ENCODE results near the gene PHACTR3. TPM values are rescaled to one million over a fixed set of nuclear protein-coding genes. Genes with fewer than 3 reads are reported as not detected.

The PHACTR3 gene
- total RNA-seq, 1 experiment from 2014 or later = not detected

GRCh38 chr20:59735486-59735885 is 131.1 kb downstream of the PHACTR3 start:
- intact Hi-C loops (cut with micrococcal nuclease) = no loop called here
- Histone ChIP-seq H3K4me2 (ENCODE audit: low read length) (no peak overlapping the region), H3K4me3 (replicated peaks in 1 of 2; ENCODE audit: low read depth in 1 of 2, low read length in 2 of 2) (no peak overlapping the region), H2AFZ (ENCODE audit: low read depth, low read length, poor library complexity, severe bottlenecking) (no peak overlapping the region), H3K27me3 (ENCODE audit: insufficient read depth, low read length) (peaks cover 32% of the 10 kb centered on the region), H3K27ac (ENCODE audit: low read depth, low read length) (no peak overlapping the region), H3K36me3 (ENCODE audit: control insufficient read depth in 1 of 2, insufficient read depth in 2 of 2, low read length in 2 of 2) (no peaks in the 10 kb centered on the region), H3K79me2 (ENCODE audit: insufficient read depth, low read length) (no peaks in the 10 kb centered on the region), H4K20me1 (ENCODE audit: insufficient read depth) (no peaks in the 10 kb centered on the region), H3K9me2 (ENCODE audit: insufficient read depth) (no peaks in the 10 kb centered on the region), H3K4me1 (ENCODE audit: control insufficient read depth in 1 of 2, insufficient read depth in 2 of 2, low read length in 2 of 2) (no peaks in the 10 kb centered on the region), H3K9me3 (ENCODE audit: control insufficient read depth in 1 of 2, insufficient read depth in 1 of 2, low read depth in 1 of 2, low read length in 2 of 2) (no peaks in the 10 kb centered on the region), H3K9ac (ENCODE audit: low read length) (no peak overlapping the region)
- CTCF ChIA-PET = no interaction called here
- POLR2A ChIA-PET = no interaction called here
- no TSS peak for BruUV-seq (replicated peaks)
- no peak for ATAC-seq
- TF ChIP-seq CEBPB (IDR thresholded peaks at IDR 0.05; ENCODE audit: low read depth) (no peak), POLR2AphosphoS5 (IDR thresholded peaks at IDR 0.05; ENCODE audit: low read depth, low read length) (no peak), ELF1 (IDR thresholded peaks at IDR 0.05; ENCODE audit: borderline replicate concordance, low read depth) (no peak), CTCF (IDR thresholded peaks at IDR 0.05 in 2 of 3, conservative IDR thresholded peaks at IDR 0.05 in 1 of 3; ENCODE audit: borderline replicate concordance in 1 of 3, insufficient read depth in 1 of 3, low read depth in 2 of 3, low read length in 2 of 3) (no peak), FOSL1 (IDR thresholded peaks at IDR 0.05; ENCODE audit: low read depth) (no peak), CBX3 (IDR thresholded peaks at IDR 0.05; ENCODE audit: low read depth) (no peak), EGR1 (IDR thresholded peaks at IDR 0.05; ENCODE audit: low read depth) (no peak), POLR2A (IDR thresholded peaks at IDR 0.05; ENCODE audit: borderline replicate concordance, extremely low read depth, insufficient read depth, insufficient read length) (no peak), JUND (IDR thresholded peaks at IDR 0.05) (no peak)
- RAD21 ChIA-PET (ENCODE audit: low non-redundant PET in 1 of 2, low total read pairs in 2 of 2, uncharacterized antibody in 2 of 2, unreplicated experiment in 2 of 2) = no interaction called here
- DNase-seq (ENCODE audit: low read depth, low spot score) = no peak

- no peaks in the 10 kb centered on the region for H4K20me1 ChIP-seq (ENCODE audit: insufficient read depth)
- BruUV-seq (replicated peaks) = no TSS peak
- no peak for DNase-seq (ENCODE audit: low read depth, low spot score)
- intact Hi-C loops (cut with micrococcal nuclease) = no loop called here
- H3K27ac ChIP-seq (ENCODE audit: low read depth, low read length) = no peak overlapping the region
- ATAC-seq = no peak
- no peak overlapping the region for H3K9ac ChIP-seq (ENCODE audit: low read length)
- H3K36me3 ChIP-seq (ENCODE audit: control insufficient read depth in 1 of 2, insufficient read depth in 2 of 2, low read length in 2 of 2) = no peaks in the 10 kb centered on the region
- no peaks in the 10 kb centered on the region for H3K4me1 ChIP-seq (ENCODE audit: control insufficient read depth in 1 of 2, insufficient read depth in 2 of 2, low read length in 2 of 2)
- H3K4me2 ChIP-seq (ENCODE audit: low read length) = no peak overlapping the region
- ChIA-PET POLR2A (no interaction called here), RAD21 (ENCODE audit: low non-redundant PET in 1 of 2, low total read pairs in 2 of 2, uncharacterized antibody in 2 of 2, unreplicated experiment in 2 of 2) (no interaction called here), CTCF (no interaction called here)
- no peaks in the 10 kb centered on the region for H3K9me2 ChIP-seq (ENCODE audit: insufficient read depth)
- no peak overlapping the region for H3K4me3 ChIP-seq (replicated peaks in 1 of 2; ENCODE audit: low read depth in 1 of 2, low read length in 2 of 2)
- H3K9me3 ChIP-seq (ENCODE audit: control insufficient read depth in 1 of 2, insufficient read depth in 1 of 2, low read depth in 1 of 2, low read length in 2 of 2) = no peaks in the 10 kb centered on the region
- no peaks in the 10 kb centered on the region for H3K79me2 ChIP-seq (ENCODE audit: insufficient read depth, low read length)
- no peak overlapping the region for H2AFZ ChIP-seq (ENCODE audit: low read depth, low read length, poor library complexity, severe bottlenecking)
- H3K27me3 ChIP-seq (ENCODE audit: insufficient read depth, low read length) = peaks cover 32% of the 10 kb centered on the region
- TF ChIP-seq SRF (IDR thresholded peaks at IDR 0.05; ENCODE audit: low read depth) (no peak), POLR2AphosphoS5 (IDR thresholded peaks at IDR 0.05; ENCODE audit: low read depth, low read length) (no peak), ATF3 (IDR thresholded peaks at IDR 0.05) (no peak), YY1 (IDR thresholded peaks at IDR 0.05; ENCODE audit: extremely low read depth, insufficient replicate concordance, low read depth, low read length) (no peak), ELF1 (IDR thresholded peaks at IDR 0.05; ENCODE audit: borderline replicate concordance, low read depth) (no peak), REST (IDR thresholded peaks at IDR 0.05; ENCODE audit: low read depth) (no peak), POLR2A (IDR thresholded peaks at IDR 0.05; ENCODE audit: borderline replicate concordance, extremely low read depth, insufficient read depth, insufficient read length) (no peak), TCF7L2 (IDR thresholded peaks at IDR 0.05; ENCODE audit: borderline replicate concordance, extremely low read depth, insufficient read depth, insufficient read length) (no peak), EZH2phosphoT487 (IDR thresholded peaks at IDR 0.05; ENCODE audit: borderline replicate concordance) (no peak), CBX3 (IDR thresholded peaks at IDR 0.05; ENCODE audit: low read depth) (no peak), EZH2 (IDR thresholded peaks at IDR 0.05) (no peak), FOSL1 (IDR thresholded peaks at IDR 0.05; ENCODE audit: low read depth) (no peak)
These were observed 131.6 kb downstream of the PHACTR3 start for GRCh38 chr20:59735917-59736316.

Data from HCT116 (cell line).